TTC549 (cell line): ENCODE results near the gene STARD10.

Experiments used
- FAIRE-seq: peaks from 2 replicates; lab custom pipeline; 2012; peaks lifted over from hg19 to GRCh38; lab: Jason Lieb, UNC

The STARD10 gene

GRCh38 chr11:72780296-72781062 is 13.4 kb downstream of the STARD10 start:
- FAIRE-seq = no peak

- FAIRE-seq = no peak
Observed at GRCh38 chr11:72779495-72780128, 14.2 kb downstream of the STARD10 start.

DNA sequence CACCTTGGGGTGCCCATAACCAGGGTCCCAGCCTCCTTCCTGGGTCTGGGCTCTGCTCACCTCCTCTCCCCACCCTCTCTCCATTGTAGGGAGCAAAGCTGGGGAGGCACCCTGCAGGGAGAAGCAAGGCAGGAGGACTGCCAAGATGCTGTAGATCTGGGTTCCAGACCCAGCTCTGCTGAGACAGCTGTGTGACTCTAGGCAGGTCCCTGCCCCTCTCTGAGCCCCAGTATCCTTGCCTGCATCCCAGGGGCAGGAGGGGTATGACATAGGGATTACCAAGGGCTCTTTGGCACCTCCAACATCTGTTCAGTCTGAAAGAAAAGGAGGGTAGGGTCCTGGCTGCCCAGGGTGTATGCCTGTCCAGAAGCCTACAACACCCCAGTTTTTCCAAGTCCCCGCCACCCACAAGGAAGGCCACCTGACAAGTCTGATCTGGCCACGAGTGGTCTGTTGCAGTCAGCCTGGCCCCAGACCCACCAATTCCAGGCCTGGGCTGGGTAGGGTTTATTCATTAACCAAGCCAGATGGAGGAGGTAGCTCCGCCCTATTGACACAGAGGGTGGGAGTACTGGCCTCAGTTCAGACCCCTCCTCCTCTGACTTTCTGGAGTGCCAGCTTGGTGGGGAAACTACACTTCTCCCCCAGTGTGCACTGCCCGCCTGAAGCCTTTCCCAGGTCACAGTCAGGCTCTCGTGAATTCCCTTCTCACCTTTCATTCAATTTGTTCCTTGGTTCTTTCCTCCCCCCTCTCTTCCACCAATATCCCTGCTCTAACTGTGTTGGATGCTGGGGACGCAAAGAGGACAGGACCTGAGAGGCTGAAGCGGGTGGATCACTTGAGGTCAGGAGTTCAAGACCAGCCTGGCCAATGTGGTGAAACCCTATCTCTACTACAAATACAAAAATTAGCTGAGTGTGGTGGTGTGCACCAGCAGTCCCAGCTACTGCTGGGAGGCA is 15.0 kb downstream of the STARD10 start:
- no peak for FAIRE-seq

DNA sequence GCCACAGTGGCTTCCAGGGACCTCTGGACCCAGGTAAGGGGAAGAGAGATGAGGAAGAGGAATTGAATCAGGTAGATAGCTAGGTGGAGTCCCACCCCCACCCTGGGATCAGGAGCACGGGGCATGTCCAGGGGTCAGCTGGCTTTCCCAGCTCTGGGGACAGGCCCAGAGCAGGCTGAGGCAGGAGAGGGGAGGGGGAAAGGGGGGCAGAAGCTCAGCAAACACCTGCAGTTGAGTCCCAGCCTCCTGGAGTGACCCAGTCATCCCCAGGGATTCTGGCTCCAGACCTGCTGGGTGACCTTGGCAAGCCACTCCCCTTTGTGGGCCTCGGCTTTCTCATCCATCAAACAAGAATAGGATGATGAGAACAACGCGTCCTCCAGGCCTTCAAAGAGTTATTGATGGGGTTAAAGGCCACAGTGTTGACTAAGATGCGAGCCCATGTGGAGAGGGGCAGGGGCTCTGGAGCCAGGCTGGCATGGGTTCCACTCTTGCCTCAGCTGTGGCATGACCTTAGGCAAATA is 16.0 kb downstream of the STARD10 start:
- no peak for FAIRE-seq

- FAIRE-seq = no peak
Observed at GRCh38 chr11:72776844-72777754, 16.7 kb downstream of the STARD10 start.

DNA sequence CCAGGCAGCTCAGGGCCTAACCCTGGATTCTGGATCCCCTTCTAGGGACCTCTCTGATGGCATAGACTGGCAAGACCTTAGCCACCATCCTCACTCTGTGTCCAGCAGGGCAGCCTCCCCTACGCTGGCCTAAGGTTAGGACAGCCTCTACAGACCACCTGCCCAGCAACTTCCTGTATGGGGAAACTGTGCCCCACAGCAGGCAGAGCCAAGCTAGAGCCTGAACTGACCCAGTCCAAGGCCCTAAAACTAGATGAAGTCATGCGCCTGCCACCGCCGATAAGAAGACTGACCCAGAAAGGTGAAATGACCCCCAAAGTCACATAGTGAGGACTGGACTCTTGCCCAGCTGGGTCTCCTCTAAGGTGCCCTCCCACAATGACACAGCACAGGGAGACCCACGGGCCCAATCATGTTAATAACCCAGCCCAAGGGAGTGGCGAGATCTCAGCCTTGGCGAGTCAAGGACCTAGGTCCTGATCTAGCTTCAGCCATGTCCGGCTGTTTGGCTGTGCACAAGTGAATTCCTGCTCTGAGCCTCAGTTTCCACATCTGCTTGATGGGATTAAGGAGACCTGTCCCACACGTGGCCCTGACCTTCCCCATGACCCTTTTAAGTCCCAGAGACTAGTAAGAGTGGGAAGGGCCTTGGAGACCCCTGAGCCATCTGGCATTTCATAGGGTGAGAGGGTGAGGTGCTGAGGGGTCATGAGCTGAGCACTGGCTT is 17.6 kb downstream of the STARD10 start:
- no peak for FAIRE-seq

GRCh38 chr11:72775288-72776110 is 18.3 kb downstream of the STARD10 start:
- FAIRE-seq = no peak

DNA sequence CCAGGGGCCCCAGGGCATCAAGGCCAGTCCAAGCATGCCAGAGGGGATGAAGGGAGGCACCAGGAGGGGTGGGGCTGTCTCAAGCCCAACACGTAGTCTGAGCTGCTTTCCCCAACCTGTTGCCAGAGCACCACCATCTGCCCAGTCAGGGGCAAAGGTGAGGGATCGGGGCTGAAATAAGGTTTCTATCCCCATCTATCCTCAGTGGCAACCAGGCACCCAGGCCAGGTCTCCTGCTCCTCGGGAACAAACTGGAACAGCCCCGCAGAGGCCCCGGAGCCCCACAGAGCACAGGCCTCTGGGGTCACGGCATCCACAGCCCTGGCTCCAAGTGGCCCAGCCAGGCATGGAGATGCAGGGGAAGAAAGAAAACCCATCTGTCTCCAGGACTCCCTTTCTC is 19.3 kb downstream of the STARD10 start:
- no peak for FAIRE-seq

GRCh38 chr11:72773696-72774095 is 20.2 kb downstream of the STARD10 start:
- no peak for FAIRE-seq

DNA sequence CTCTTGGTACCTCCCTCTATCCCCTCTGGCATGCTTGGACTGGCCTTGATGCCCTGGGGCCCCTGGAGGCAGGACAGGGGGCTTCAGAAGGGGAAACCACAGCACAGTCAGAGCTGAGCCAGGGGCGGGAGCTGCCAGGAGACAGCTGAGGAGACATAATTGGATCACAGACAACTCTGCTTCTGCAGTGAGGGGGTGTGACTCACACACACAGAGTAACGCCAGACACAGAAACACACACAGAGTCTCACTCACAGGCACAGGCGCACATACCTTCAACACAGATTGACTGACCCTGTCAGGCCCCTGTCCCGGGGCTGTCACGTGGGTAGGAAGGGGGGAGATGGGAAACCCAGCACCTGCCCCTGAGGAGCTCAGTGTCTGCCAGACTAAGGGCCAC is 20.6 kb downstream of the STARD10 start:
- no peak for FAIRE-seq

GRCh38 chr11:72772059-72772458 is 21.8 kb downstream of the STARD10 start:
- FAIRE-seq = no peak

GRCh38 chr11:72771507-72771906 is 22.3 kb downstream of the STARD10 start:
- FAIRE-seq = no peak

DNA sequence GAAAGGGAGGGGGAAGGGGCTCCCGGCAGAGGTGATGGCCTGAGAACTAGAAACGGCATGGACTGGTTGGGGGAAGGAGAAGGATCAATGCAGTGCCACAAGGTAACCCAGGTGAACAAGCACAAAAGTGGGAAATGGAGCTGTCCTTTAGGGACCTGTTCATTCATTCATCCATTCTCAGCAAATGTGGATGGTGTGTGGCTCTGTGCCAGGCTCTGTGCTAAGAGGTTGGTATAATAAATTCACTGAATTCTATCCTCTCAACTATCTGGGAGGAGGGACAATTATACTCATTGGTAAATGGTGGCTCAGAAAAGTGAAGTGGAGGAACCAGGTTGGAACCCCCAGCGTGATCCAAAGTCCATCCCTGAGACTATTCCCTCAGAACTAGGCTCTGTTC is 23.0 kb downstream of the STARD10 start:
- FAIRE-seq = no peak

- no peak for FAIRE-seq
Observed at GRCh38 chr11:72769680-72770079, 24.2 kb downstream of the STARD10 start.

GRCh38 chr11:72768581-72768980 is 25.3 kb downstream of the STARD10 start:
- FAIRE-seq = no peak

DNA sequence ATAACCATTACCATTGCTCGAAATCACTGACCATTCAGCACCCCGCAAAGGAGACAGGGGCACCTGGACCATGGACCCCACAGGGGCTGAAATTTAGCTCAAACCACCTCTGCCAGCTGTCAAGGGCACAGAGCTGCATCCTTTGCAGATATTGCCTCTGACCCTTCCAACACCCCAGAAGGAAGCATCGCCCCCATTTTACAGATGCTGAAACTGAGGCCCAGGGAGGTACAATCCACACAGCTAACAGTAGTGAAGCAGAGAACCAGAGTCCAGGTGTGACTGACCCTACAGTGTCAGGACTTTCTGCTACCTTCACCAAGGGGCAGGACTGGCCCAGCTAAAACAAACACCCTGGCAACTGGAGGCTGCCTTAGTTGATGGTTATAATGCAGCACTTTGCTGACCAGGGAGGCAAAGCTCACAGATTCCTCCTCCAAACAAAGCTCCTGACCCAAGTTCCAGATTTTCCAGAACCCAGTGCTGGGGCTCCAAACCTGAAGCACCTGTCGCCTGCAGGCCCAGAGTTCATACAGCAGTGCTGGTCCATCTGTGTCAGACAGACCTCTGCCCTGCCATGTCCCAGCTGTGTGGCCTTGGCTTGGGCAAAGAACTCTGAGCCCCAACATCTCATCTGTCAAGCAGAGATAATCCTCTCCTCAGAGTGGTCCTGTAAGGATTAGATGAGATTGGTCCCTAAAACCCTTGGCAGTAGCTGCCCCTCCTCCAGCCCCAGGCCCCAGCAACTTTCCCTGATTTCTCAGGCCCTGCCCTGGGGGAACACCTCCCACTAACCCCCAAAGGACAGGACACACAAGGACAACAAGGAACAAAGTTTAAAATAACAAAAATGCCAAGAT is 26.4 kb downstream of the STARD10 start:
- FAIRE-seq = no peak

- FAIRE-seq = no peak
Observed at GRCh38 chr11:72766152-72766902, 27.5 kb downstream of the STARD10 start.

DNA sequence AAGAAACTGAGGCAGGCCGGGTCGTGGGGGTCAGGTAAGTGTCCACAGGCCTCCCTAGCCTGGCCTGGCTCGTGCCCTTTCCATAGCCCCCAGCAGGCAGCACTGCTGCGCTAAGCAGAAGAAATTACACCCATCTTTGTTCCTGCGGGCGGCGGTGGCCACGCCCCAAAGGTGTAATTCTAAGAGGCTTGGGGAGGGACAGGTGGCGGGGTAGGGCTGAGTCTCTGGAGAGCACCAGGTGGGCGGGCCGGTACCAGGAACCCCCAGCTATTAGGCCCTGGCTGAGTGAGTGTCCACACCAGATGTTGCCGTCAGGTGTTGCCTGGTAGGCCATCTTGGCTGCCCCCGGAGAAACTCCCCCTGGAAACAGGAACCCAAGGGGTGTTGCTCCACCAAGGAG is 29.3 kb downstream of the STARD10 start:
- FAIRE-seq = no peak
